Measurements from ENCODE around the gene TRIM41. TPM values are rescaled to one million over a fixed set of nuclear protein-coding genes. Genes with fewer than 3 reads are reported as not detected.
"Not testable (repeated sequence)": the region's sequence is repeated elsewhere in the genome, so short reads cannot be mapped to it uniquely, and the experiment has no call there.

The TRIM41 gene
- total RNA-seq, 1 donor: 9.9 TPM

- not testable (repeated sequence) for H3K4me3 ChIP-seq (ENCODE audit: low read depth, low read length); DNase-seq (ENCODE audit: low read depth)
- peak; percentile 10 for TF ChIP-seq CTCF (IDR thresholded peaks at IDR 0.05; ENCODE audit: insufficient read depth, low read depth, low read length)
Observed at GRCh38 chr5:181283841-181284755, 61.0 kb downstream of the TRIM41 start.

Small RNA genes within 50 kb of the gene (small RNA-seq; reads per million reads assigned to genes)
- gene MIR4638 (not detected), gene SNORD95 (not detected), gene SNORD96A (not detected)

Other genes with a start within 250 kb of the TRIM41 start
- not detected in 2 replicates for gene BTNL3, start 234.4 kb upstream of the TRIM41 start, total RNA-seq
- gene BTNL9, start 183.0 kb upstream of the TRIM41 start, total RNA-seq: not detected in 2 replicates
- not detected in 2 replicates for gene OR2V1, start 92.1 kb upstream of the TRIM41 start, total RNA-seq
- gene OR2V2, start 75.7 kb upstream of the TRIM41 start, total RNA-seq: not detected in 2 replicates
- 2.2 and 2.3 TPM in 2 replicates for gene TRIM7, start 18.1 kb upstream of the TRIM41 start, total RNA-seq
- 3,386 and 3,800 TPM in 2 replicates for gene RACK1, start 20.6 kb downstream of the TRIM41 start, total RNA-seq
- gene TRIM52, start 37.9 kb downstream of the TRIM41 start, total RNA-seq: 5.2 and 7.8 TPM in 2 replicates
- gene OR4F3, start 144.0 kb downstream of the TRIM41 start, total RNA-seq: 0.32 TPM in 1 of 2 replicates, not detected in the other